HG03469 (cell line): Measurements from ENCODE around the gene CDC42.

Source experiments
- ATAC-seq: cut with Tn5 transposase; IDR thresholded peaks from one replicate; pipeline ENCODE4 v1.9.1; 2021; ENCODE audit warnings: mild to moderate bottlenecking, moderate library complexity, moderate number of reproducible peaks; ENCODE audit not compliant: unreplicated experiment

The CDC42 gene

GRCh38 chr1:22104865-22105437 lies 52.4 kb downstream of the CDC42 start:
- ATAC-seq, result no peak

DNA sequence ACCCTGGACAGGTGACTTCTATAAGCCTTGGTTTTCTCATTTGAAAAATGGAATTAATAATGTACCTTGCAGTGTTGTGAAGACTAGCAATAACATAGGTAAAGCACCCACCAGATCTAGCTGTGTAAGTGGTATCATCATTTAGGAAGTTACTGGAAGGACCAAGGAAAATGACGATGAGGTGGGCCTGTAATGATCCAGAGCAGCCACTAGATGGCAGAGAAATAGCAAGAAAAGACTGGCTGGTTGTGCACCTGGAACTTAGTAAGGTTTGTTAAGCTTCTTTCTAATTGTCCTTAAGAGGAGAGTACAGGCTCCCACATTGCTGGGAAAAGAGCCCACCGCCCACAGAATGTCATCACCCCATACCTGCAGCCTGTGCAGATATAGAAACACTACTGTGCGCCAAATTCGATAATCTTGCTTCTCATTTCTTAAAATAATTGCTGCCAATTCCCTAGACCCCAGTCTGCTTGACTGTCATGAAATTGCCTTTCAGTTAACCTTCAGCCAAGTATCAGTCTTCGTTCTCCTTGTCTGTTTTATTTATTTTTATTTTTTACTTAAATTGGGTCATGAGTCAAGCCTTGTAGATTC lies 53.2 kb downstream of the CDC42 start:
- no peak for ATAC-seq

- ATAC-seq, result no peak
Observed at GRCh38 chr1:22107126-22107525, 54.6 kb downstream of the CDC42 start.

GRCh38 chr1:22108339-22109105 lies 56.0 kb downstream of the CDC42 start:
- ATAC-seq, result no peak

DNA sequence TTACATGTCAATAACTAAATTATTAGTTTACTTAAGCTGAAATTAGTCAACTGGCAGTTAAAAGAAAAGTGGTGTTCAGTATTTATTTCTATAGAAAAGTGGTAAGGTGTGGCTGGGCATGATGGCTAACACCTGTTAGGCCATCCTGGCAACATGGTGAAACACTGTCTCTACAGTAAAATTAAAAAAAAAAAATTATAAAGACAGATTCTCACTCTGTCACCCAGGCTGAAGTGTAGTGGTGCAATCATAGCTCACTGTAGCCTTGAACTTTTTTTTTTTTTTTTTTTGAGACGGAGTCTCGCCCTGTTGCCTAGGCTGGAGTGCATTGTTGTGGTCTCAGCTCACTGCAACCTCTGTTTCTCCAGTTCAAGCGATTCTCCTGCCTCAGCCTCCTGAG lies 57.5 kb downstream of the CDC42 start:
- no peak for ATAC-seq

GRCh38 chr1:22111115-22111514 lies 58.6 kb downstream of the CDC42 start:
- ATAC-seq, result no peak

GRCh38 chr1:22111620-22112019 lies 59.1 kb downstream of the CDC42 start:
- no peak for ATAC-seq

GRCh38 chr1:22112554-22112953 lies 60.0 kb downstream of the CDC42 start:
- no peak for ATAC-seq

DNA sequence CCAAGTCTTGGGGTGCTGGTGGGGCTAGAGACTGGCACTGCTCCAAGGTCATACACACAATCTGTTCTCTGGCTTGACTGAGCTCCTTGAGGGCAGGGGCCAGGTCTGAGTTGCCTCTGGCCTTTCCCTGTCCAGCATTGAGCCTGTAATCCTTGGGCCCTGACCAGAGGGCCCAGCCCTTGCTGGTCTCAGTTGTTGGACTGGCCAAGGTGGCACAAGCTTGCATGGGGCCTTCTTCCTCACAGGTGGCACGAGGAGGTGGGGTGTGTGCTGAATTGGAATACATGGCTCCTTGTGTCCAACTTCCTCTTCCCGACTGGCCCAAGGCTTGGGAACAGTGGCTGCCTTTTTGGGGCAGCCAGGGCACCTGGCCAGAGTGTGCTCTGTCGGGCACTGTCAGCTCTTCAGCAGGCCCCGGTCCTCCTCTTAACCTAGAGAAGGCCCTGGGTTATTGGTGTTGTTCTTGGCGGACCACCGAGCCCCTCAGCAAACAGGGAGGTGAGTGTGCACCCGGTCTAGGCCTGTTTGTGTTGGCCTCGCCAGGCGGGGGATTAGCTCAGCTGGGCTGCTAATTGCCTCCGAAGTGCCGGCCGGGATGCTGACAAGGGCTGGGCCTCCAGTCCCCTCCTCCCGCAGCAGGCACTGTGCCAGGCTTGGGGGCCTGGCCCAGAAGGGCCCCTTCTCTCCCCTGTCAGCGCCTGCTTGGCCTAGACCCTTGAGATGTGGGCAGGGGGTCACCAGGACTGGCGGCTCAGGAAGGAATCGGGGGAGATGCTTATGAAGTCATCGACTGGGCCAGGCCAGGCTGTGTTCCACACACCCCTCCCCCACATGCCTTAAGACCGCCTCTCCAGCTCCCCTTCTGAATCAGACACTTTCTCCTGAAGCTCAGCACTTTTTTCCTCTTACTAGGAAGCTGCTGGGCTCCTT lies 61.8 kb downstream of the CDC42 start:
- no peak for ATAC-seq

DNA sequence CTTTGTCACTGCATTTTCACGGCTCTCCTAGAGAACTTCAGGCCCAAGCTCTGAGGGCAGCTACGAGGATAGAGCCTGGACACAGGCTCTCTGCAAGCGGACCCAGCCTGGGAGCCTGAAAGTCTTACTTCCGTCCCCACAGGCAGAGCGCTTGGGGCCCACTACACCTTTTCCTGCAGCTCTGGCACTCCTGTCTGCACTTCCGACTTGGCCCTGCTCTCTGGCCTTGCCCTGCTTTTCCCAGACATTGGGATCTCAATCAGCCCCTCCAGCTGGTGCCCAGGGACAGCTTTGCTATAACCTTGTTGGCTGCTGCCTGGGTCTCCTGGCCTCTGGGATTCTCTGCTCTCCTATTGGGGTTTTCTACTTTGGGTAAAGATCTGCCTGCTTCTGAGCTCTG lies 62.8 kb downstream of the CDC42 start:
- ATAC-seq, result no peak

GRCh38 chr1:22117238-22117637 lies 64.7 kb downstream of the CDC42 start:
- no peak for ATAC-seq

GRCh38 chr1:22117851-22118250 lies 65.3 kb downstream of the CDC42 start:
- ATAC-seq, result no peak

- ATAC-seq, result no peak
Observed at GRCh38 chr1:22118291-22118992, 65.9 kb downstream of the CDC42 start.

DNA sequence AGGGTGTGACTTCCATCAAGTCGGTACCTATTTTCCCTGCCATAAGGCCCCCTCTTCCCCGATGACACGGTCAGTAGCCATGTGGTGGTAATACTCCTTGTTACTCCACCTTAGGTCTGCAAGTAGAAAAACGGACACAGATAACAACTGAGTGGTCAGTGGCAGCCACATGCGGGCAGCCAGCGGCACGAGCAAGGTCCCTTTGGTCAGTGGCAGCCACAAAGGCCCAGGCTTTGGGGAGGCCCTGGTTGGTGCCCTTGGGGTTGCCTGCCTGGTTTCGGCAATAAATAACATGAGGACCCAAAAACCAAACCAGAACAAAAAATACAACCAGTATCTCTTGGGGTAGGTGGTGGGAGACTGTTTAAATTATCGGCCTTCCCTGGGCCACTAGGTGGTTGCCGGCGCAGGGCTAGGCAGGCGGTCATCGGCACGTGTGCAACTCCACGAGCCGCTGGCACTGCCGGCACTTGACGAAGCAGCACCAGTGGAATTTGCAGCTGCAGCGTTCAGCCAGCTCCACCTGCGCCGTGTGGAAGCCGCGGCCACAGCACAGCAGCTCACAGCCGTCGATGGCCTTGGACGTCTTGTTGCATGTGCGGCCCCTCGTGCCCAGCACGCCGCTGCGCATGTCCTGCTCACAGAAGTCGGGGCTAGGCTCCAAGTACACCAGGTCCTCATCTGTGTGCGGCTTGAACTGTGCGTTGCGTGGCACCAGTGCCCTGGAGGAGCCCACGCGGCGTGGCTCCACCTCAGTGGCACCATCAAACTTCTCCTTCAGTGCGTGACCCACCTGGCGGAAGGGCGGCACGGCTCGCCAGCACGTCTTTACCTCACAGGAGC lies 67.3 kb downstream of the CDC42 start:
- ATAC-seq, result no peak

GRCh38 chr1:22120469-22120790 lies 67.9 kb downstream of the CDC42 start:
- no peak for ATAC-seq

GRCh38 chr1:22121421-22121911 lies 69.0 kb downstream of the CDC42 start:
- no peak for ATAC-seq

DNA sequence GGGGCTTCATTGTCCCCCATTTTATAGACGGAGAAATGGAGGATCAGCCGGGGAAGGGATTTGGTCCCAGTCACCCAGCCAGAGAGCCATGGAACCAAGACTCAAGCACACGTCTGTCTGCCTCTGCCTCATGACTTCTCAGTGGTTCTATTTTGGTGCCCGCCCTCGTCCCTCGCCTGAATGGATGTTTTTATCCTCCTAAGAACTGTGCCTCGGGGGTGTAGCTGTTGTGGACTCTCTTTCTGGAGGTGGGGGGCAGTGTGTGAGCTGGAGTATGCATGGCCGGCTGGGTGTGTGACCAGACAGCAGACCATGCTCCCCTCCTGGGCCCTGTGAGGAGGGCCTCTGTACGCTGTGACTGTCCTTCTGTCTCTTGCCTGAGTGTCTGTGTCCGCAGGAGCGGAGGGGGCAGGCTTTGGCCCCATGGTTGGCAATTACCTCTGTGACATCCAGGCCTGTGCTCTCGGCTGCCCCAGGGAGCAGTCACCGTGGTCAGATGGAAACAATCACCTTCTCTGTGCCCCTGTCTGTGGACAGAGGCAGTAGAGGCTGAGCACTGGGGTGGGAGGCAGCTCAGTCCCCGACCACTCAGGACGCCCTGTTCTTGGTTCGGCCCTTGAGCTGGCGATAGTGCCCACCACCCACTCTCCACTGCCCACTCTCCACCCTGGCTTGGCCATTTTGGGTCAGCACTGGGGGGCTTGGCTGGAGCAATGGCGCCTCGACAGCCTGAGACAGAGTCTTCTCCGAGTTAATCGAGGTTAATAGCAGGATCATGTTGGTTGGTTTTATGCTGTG lies 70.0 kb downstream of the CDC42 start:
- no peak for ATAC-seq

GRCh38 chr1:22123071-22123390 lies 70.5 kb downstream of the CDC42 start:
- ATAC-seq, result no peak

GRCh38 chr1:22123901-22124404 lies 71.4 kb downstream of the CDC42 start:
- ATAC-seq, result no peak
